Ovary (tissue), 9 donors: ENCODE measurements around the gene ST3GAL4. TPM values are rescaled to one million over a fixed set of nuclear protein-coding genes. Genes with fewer than 3 reads are reported as not detected.

ENCODE experiments used
- DNase-seq, 5 donors: peaks; one replicate each; pipeline ENCODE4 v3.0.0-alpha.2; 2019 to 2020
- H3K27ac ChIP-seq, 2 donors: fragments of 200-600 bp; one replicate each; pipeline versions ENCODE4 v1.5.1 to v1.8.0; 2019 to 2022
- H3K27me3 ChIP-seq: fragments of 200-600 bp; one replicate; pipeline ENCODE4 v1.8.0; 2022
- H3K36me3 ChIP-seq: fragments of 200-600 bp; sonication (generic); one replicate; pipeline ENCODE4 v1.5.1; 2019
- H3K4me1 ChIP-seq: one replicate; pipeline ENCODE4 v1.8.1; 2013; ENCODE audit warnings: mild to moderate bottlenecking, moderate library complexity; ENCODE audit not compliant: insufficient read depth
- H3K4me3 ChIP-seq: fragments of 200-600 bp; sonication (generic); one replicate; pipeline ENCODE4 v1.5.1; 2017
- H3K9me3 ChIP-seq, 2 donors: fragments of 200-600 bp in 1 of 2; sonication (generic) in 1 of 2; one replicate each; pipeline versions ENCODE4 v1.5.1 to v1.8.1; 2013 to 2019; ENCODE audit warnings: mild to moderate bottlenecking in 1 of 2, moderate library complexity in 1 of 2
- EP300 ChIP-seq: sonication (generic); formaldehyde crosslinking; IDR thresholded peaks from one replicate; pipeline ENCODE4 v1.6.1; 2017; ENCODE audit warnings: antibody characterized with exemption
- POLR2A ChIP-seq: fragments of 450-650 bp; IDR thresholded peaks from one replicate; pipeline ENCODE4 v1.6.1; 2017; ENCODE audit warnings: antibody characterized with exemption, mild to moderate bottlenecking, moderate library complexity
- WGBS, 3 donors: extraction: QIAGEN DNeasy Blood & Tissue Kit in 1 of 3; methylation state at CpG; one replicate each; pipeline versions ENCODE4 v1.1.5 to v1.1.7; 2013 to 2017; 5-methylcytosine and 5-hydroxymethylcytosine counted together
- intact Hi-C, 4 donors: fragments of 100-400 bp; cut with DNase I; formaldehyde crosslinking; loops; one replicate each; pipeline versions ENCODE4 v1.11.0 to v1.15.1; 2022 to 2023
- polyA plus RNA-seq, 2 donors: library from polyadenylated mRNA; stranded (reverse); fragments of 200-250 nt in 1 of 2; fragments of 350-450 nt in 1 of 2; fragmentation: Illumina TruSeq in 1 of 2; extraction: RNeasy Lipid Tissue Mini Kit (QIAGEN cat#74804) in 1 of 2; gene quantifications; one replicate each; pipeline ENCODE4 v1.2.3, GENCODE V29; 2013 to 2014
- total RNA-seq, 7 donors: library from RNA; depleted of rRNA in 2 of 7; stranded (reverse); fragments of >200 nt in 2 of 7; fragmentation: NEBNext Ultra II Directional in 3 of 7; extraction: Animal tissue kit (Norgen Biotek cat#: 25700) in 3 of 7; gene quantifications; one replicate each; pipeline versions ENCODE4 v1.1.0 to v1.2.4, GENCODE V29; 2016 to 2023
- TF ChIP-seq, protein P1 (sequence below), 3 donors: fragments of 450-650 bp in 2 of 3; fragments of 200-600 bp in 1 of 3; IDR thresholded peaks; one replicate each; pipeline versions ENCODE4 v1.5.1 to v1.8.0; 2016 to 2022; ENCODE audit warnings: antibody characterized with exemption in 3 of 3, mild to moderate bottlenecking in 1 of 3
- donor health status: DM: no; HTN: no; CAD: no; lungs with moderate emphysema.
- donor health status: DM: no; HTN: no; CAD: no.
- donor health status: Bipolar disorder and iron deficiency.
- donor health status: DM: yes; HTN: yes; CAD: no.
- donor health status: DM: no; HTN: no; CAD: no.
- donor health status: DM: yes; HTN: yes; CAD: no.

ST3GAL4 gene
- total and polyA plus RNA-seq, 9 donors: 75.8 to 300 (median 120) TPM

DNA sequence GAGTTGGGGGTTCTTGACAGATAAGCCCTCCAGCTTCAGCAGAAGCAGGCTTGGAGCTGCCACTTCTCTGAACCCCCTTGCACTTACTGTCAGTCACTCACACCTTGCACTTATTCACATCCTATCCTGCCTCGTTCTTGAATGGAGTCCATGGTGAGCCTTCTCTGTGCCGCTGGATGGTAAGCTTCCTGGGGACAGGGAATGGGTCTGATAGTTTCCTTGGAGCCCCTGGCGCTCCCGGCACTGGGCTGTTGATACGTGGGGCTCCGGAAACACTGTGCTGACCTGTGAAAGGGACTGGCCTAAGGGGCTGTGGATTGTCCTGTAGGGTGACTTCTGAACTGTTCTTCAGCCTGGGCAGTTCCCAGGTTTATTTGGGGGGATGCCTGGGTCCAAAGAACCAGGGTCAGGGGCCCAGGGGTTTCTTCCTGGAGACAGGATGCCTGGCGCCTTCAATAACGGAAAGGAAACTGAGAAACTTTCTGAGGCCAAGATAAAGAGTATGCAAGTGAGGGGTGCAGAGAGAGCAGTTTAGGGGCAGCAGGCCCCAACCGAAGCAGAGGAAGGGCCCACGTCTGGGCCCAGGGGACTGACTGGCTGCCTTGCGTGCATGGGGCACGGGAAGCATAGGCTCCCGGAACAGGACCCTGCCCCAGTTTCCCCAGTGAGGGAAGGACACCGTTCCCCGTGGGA is 709 bp upstream of the ST3GAL4 start:
- Histone ChIP-seq H3K27me3 (no peaks in the 10 kb centered on the region), H3K36me3 (no peaks in the 10 kb centered on the region), H3K4me1 (peaks cover 36% of the 10 kb centered on the region), H3K4me3 (peak overlapping the region; percentile 70), H3K9me3 (no peaks in the 10 kb centered on the region), H3K27ac (peak overlapping the region; percentile 82 to 95)
- peak in 2 of 5 donors; percentile 39 to 44 for DNase-seq
- WGBS, 3 donors: 7 to 10% (median 7%) methylated on average over 15 of the region's 15 CpGs
- intact Hi-C loops: loop anchor here (5.0 to 10.0 kb wide), 5 partner anchors 37 to 63 kb away; partner anchors contain the start of gene DCPS (in 1 of the 4)
- TF ChIP-seq EP300: no peak
- TF ChIP-seq, protein P1, sequence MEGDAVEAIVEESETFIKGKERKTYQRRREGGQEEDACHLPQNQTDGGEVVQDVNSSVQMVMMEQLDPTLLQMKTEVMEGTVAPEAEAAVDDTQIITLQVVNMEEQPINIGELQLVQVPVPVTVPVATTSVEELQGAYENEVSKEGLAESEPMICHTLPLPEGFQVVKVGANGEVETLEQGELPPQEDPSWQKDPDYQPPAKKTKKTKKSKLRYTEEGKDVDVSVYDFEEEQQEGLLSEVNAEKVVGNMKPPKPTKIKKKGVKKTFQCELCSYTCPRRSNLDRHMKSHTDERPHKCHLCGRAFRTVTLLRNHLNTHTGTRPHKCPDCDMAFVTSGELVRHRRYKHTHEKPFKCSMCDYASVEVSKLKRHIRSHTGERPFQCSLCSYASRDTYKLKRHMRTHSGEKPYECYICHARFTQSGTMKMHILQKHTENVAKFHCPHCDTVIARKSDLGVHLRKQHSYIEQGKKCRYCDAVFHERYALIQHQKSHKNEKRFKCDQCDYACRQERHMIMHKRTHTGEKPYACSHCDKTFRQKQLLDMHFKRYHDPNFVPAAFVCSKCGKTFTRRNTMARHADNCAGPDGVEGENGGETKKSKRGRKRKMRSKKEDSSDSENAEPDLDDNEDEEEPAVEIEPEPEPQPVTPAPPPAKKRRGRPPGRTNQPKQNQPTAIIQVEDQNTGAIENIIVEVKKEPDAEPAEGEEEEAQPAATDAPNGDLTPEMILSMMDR (IDR thresholded peaks at IDR 0.05): no peak
- no peak for TF ChIP-seq POLR2A

DNA sequence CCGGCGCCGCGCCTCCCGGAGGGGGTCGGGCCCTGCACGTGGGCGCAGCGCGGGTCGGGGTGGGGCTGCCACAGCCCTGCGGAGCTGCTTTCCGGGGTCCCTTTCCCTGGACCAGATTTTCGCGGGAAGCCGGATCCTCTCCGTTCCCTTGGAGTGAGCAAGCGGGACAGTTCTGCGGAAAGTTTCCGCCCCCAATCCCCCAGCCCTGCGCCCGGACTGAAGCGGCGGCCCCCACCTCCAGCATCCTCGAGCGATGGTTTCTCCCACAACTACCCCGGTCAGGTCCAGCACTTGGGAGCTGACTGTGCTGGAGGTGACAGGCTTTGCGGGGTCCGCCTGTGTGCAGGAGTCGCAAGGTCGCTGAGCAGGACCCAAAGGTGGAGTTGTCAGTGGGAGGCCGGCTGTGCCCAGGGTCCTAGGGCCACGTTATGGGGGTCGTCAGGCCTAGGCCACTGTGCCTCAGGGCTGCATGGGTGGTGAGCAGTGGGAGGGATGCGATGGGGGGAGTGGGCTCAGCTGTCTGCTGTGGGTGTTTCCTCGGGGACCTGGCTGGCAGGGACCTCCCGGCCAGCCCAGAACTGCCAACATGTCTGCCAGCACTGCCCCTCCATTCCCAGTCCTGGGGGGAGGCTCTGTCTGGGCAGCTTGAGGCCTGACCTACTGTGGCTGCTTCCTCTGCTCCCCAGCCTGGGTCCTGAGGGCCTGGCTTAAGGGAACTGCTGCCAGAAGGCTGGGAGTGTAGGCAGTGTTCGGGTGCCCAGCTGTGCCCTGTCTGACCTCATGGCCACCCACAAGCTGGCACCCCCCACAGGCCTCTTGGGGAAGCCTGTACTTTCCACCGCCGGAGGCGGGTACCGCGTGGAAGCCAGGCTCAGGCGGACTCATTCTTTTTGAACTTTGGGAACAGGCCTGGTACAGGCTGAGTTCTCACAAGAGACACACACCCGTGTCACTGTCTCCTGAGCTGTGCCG is 726 bp downstream of the ST3GAL4 start:
- peak overlapping the region; percentile 70 for H3K4me3 ChIP-seq
- TF ChIP-seq EP300: no peak
- no peak for TF ChIP-seq POLR2A
- TF ChIP-seq, protein P1 (IDR thresholded peaks at IDR 0.05): peak in 1 of 3 donors; percentile 8
- peaks cover 42% of the 10 kb centered on the region for H3K4me1 ChIP-seq
- peak; percentile 35 to 70 (median 60) for DNase-seq
- H3K9me3 ChIP-seq: no peaks in the 10 kb centered on the region
- H3K36me3 ChIP-seq: no peaks in the 10 kb centered on the region
- H3K27ac ChIP-seq: peak overlapping the region; percentile 82 to 95
- intact Hi-C loops: loop anchor here (5.0 to 10.0 kb wide), 5 partner anchors 36 to 61 kb away; partner anchors contain the start of gene DCPS (in 1 of the 4)
- 2% methylated on average over 23 to 46 of the region's 46 CpGs for WGBS, 3 donors
- no peaks in the 10 kb centered on the region for H3K27me3 ChIP-seq

DNA sequence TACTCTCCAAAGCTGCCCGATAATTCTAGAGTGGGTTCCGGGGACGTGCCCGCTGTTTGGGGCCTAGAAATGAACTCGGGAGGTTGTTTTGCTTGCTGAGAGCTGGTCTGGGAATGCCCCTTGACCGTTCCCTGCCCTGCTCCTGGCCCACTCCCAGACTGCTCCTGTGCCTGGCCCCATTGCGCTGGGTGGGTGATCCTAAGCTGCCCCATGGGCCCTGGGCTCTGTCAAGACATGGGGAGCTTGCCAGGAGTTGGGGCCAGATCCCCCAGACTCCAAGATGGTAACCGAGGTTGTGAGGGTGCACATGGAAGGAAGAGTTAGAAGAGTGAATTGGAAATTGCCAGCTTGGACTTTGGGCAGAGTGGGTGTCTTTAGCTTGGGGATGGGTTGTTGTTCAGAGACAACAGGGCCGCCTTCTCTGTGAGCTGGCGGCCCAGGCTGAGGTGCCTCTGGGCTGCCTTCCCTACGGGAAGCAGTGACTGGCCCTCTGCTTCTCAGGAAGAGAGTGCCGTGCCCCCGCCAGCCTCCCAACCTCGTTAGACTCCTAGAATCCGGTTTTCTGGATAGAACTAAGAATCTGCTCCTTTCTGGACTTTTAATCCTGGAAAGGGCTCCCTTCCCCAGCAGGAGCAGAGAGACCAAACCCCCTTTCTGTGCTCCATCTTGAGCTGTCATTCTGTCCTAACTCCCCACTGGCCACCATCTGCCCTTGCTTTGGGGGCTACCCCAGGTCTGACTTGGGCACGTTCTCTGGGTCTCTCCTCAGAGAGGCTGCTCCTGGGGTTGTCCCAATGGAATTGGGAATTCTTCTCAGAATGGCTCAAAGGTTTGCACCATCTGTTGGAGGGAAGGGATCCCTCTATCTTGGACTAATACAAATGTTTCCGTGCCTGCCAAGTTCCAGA is 1.8 kb downstream of the ST3GAL4 start:
- peak in 4 of 5 donors; percentile 57 to 78 (median 64) for DNase-seq
- TF ChIP-seq, protein P1 (IDR thresholded peaks at IDR 0.05): no peak
- TF ChIP-seq POLR2A (no peak), EP300 (no peak)
- whole genome bisulfite sequencing, 3 donors: 7 to 14% (median 10%) methylated on average over 17 of the region's 17 CpGs
- no peaks in the 10 kb centered on the region for H3K9me3 ChIP-seq
- H3K27me3 ChIP-seq: no peaks in the 10 kb centered on the region
- H3K36me3 ChIP-seq: no peaks in the 10 kb centered on the region
- H3K4me3 ChIP-seq: peak overlapping the region; percentile 70
- H3K27ac ChIP-seq: peak overlapping the region; percentile 82 to 95
- intact Hi-C loops: loop anchor here (5.0 to 10.0 kb wide), 5 partner anchors 35 to 60 kb away; partner anchors contain the start of gene DCPS (in 1 of the 4)
- H3K4me1 ChIP-seq: peaks cover 39% of the 10 kb centered on the region
